Measurements from ENCODE around the gene WDR1. TPM values are rescaled to one million over a fixed set of nuclear protein-coding genes. Genes with fewer than 3 reads are reported as not detected.

Gene WDR1
- total RNA-seq, 1 experiment from 2014 or later, result 227 TPM

DNA sequence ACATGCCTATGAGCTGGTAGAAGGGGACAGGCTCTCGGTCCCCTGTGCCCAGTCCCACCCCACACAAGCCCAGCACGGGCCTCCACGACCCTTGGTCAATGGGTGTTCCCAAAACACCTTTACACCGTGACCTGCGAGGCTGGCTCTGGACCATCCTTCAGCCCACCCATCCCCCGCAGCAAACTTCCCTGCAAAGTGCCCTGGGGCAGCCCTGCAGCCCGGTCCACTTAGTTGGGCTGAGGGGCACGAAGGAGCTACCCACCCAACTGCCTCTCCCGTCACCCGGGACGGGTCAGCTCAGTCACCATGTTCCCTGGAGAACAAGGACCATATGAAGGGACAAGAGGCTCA, 23.4 kb downstream of the WDR1 start:
- H3K4me3 ChIP-seq (ENCODE audit: low read depth, low read length, poor library complexity, severe bottlenecking), result no peak overlapping the region
- H3K9me3 ChIP-seq (ENCODE audit: low read depth, low read length, poor library complexity, severe bottlenecking), result no peaks in the 10 kb centered on the region
- H3K4me1 ChIP-seq (ENCODE audit: insufficient read depth, low read length, poor library complexity, severe bottlenecking), result no peaks in the 10 kb centered on the region
- POLR2A ChIA-PET (ENCODE audit: low non-redundant PET), result no interaction called here
- intact Hi-C loops (cut with micrococcal nuclease; ENCODE audit: unreplicated experiment), result no loop called here
- H3K27ac ChIP-seq (ENCODE audit: low read depth, low read length, poor library complexity, severe bottlenecking), result no peak overlapping the region
- H3K36me3 ChIP-seq (ENCODE audit: insufficient read depth, low read length, poor library complexity, severe bottlenecking), result peaks cover 36% of the 10 kb centered on the region
- CTCF ChIA-PET, result no interaction called here
- TF ChIP-seq, protein P1, sequence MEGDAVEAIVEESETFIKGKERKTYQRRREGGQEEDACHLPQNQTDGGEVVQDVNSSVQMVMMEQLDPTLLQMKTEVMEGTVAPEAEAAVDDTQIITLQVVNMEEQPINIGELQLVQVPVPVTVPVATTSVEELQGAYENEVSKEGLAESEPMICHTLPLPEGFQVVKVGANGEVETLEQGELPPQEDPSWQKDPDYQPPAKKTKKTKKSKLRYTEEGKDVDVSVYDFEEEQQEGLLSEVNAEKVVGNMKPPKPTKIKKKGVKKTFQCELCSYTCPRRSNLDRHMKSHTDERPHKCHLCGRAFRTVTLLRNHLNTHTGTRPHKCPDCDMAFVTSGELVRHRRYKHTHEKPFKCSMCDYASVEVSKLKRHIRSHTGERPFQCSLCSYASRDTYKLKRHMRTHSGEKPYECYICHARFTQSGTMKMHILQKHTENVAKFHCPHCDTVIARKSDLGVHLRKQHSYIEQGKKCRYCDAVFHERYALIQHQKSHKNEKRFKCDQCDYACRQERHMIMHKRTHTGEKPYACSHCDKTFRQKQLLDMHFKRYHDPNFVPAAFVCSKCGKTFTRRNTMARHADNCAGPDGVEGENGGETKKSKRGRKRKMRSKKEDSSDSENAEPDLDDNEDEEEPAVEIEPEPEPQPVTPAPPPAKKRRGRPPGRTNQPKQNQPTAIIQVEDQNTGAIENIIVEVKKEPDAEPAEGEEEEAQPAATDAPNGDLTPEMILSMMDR (conservative IDR thresholded peaks at IDR 0.05; ENCODE audit: low read depth, low read length), result no peak
- no peak for TF ChIP-seq EZH2 (IDR thresholded peaks at IDR 0.05; ENCODE audit: borderline replicate concordance, low read depth, low read length, poor library complexity, severe bottlenecking)
- H3K27me3 ChIP-seq (replicated peaks; ENCODE audit: insufficient read depth, low read depth, low read length, poor library complexity), result no peaks in the 10 kb centered on the region
- DNase-seq (ENCODE audit: low spot score), result no peak
- BruUV-seq (replicated peaks), result no TSS peak

DNA sequence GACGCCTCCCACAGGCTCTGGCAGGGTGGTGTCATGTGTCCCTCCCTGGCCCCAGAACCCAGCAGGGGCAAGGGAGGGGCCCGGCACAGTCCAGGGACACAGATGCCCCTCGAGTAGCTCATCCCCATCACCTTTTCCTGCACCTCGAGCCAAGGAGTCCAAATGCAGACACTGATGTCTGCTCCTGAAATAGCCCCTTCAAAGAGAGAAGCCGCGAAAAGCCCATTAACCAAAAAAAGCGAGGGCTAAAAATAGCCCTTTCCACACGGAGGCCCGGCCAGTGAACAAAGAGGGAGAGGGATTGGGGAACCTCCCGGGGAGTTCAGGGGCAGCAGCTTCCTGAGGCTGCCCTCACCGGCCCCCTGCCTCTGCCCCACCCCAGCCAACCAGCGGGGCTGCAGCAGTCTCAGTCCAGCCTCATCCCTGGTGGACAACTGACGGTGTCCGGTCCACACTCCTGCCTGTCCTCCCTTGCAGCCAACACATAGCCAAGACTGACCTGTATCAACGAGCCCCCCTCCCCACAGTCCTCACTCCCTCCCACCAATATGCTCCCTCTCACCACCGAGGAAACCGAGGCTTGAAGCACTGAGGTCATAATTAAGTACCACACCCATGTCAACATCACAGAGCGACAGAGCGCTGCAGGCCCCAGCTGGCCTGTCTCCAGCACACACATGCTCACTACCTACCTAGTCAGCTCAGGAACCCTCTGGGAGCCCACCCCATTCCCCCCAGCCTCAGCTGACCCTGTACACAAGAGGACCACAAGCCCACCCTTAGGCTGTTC, 23.9 kb downstream of the WDR1 start:
- intact Hi-C loops (cut with micrococcal nuclease; ENCODE audit: unreplicated experiment), result no loop called here
- Histone ChIP-seq H3K27me3 (replicated peaks; ENCODE audit: insufficient read depth, low read depth, low read length, poor library complexity) (no peaks in the 10 kb centered on the region), H3K9me3 (ENCODE audit: low read depth, low read length, poor library complexity, severe bottlenecking) (no peaks in the 10 kb centered on the region), H3K36me3 (ENCODE audit: insufficient read depth, low read length, poor library complexity, severe bottlenecking) (peaks cover 37% of the 10 kb centered on the region), H3K4me3 (ENCODE audit: low read depth, low read length, poor library complexity, severe bottlenecking) (no peak overlapping the region), H3K4me1 (ENCODE audit: insufficient read depth, low read length, poor library complexity, severe bottlenecking) (no peaks in the 10 kb centered on the region), H3K27ac (ENCODE audit: low read depth, low read length, poor library complexity, severe bottlenecking) (no peak overlapping the region)
- POLR2A ChIA-PET (ENCODE audit: low non-redundant PET), result no interaction called here
- DNase-seq (ENCODE audit: low spot score), result no peak
- CTCF ChIA-PET, result no interaction called here
- no peak for TF ChIP-seq EZH2 (IDR thresholded peaks at IDR 0.05; ENCODE audit: borderline replicate concordance, low read depth, low read length, poor library complexity, severe bottlenecking)
- TF ChIP-seq, protein P1 (conservative IDR thresholded peaks at IDR 0.05; ENCODE audit: low read depth, low read length), result no peak
- no TSS peak for BruUV-seq (replicated peaks)

DNA sequence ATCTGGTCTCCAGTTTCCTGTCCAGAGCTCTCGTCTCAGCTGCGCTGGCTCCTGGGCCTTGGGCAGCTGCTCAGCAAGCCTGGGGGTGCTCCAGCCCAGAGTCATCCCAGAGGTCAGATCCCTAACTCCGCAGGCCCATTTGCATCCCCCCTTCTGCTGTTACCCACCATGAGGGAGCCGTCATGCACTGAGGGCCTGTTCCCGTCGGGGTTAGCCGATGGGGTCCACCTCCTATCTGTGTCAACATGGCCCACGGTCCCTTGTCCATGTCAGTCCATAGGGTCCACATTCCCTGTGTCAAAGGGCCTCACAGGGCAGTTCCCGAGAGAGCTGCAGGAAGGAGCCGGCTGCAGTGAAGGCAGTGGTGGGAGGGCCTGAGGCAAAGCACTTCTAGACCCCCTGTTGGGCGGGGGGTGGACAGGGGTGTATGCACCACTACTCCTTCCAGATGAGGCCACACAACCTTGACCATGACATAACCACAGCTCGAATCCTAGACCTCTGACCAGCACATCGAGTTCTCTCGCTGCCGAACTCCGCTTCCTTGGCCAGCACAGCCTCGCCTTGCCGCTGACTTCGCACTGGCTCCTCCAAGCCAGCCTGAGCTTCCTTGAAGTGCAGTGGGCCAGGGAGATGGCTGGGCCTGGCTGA, 24.9 kb downstream of the WDR1 start:
- Histone ChIP-seq H3K4me1 (ENCODE audit: insufficient read depth, low read length, poor library complexity, severe bottlenecking) (no peaks in the 10 kb centered on the region), H3K4me3 (ENCODE audit: low read depth, low read length, poor library complexity, severe bottlenecking) (no peak overlapping the region), H3K36me3 (ENCODE audit: insufficient read depth, low read length, poor library complexity, severe bottlenecking) (peaks cover 46% of the 10 kb centered on the region), H3K27me3 (replicated peaks; ENCODE audit: insufficient read depth, low read depth, low read length, poor library complexity) (no peaks in the 10 kb centered on the region), H3K9me3 (ENCODE audit: low read depth, low read length, poor library complexity, severe bottlenecking) (no peaks in the 10 kb centered on the region), H3K27ac (ENCODE audit: low read depth, low read length, poor library complexity, severe bottlenecking) (no peak overlapping the region)
- DNase-seq (ENCODE audit: low spot score), result no peak
- intact Hi-C loops (cut with micrococcal nuclease; ENCODE audit: unreplicated experiment), result no loop called here
- ChIA-PET CTCF (no interaction called here), POLR2A (ENCODE audit: low non-redundant PET) (no interaction called here)
- TF ChIP-seq EZH2 (IDR thresholded peaks at IDR 0.05; ENCODE audit: borderline replicate concordance, low read depth, low read length, poor library complexity, severe bottlenecking), result no peak
- TF ChIP-seq, protein P1 (conservative IDR thresholded peaks at IDR 0.05; ENCODE audit: low read depth, low read length), result no peak
- no TSS peak for BruUV-seq (replicated peaks)
